A549 (cell line): Measurements from ENCODE around the gene FRMD6. TPM values are rescaled to one million over a fixed set of nuclear protein-coding genes. Genes with fewer than 3 reads are reported as not detected.

ENCODE experiments used
- ATAC-seq, 2 experiments: fragments of 200-7000 bp in 1 of 2; fragments of >200 bp in 1 of 2; cut with Nextera tagmentation in 1 of 2; cut with Tn5 transposase in 1 of 2; 3 replicates each; pipeline versions ENCODE4 v1.8.0 to v1.9.1; 2018 to 2020; ENCODE audit warnings: mild to moderate bottlenecking in 1 of 2, moderate library complexity in 1 of 2
- CTCF ChIA-PET: fragments of 300-600 bp; sonication (Branson Sonifier 250); formaldehyde crosslinking; extraction: SDS; loops from one replicate; lab custom pipeline; 2021; ENCODE audit warnings: antibody characterized with exemption, inconsistent platforms; lab: Yijun Ruan, JAX
- POLR2A ChIA-PET: fragments of 350-600 bp; formaldehyde crosslinking; extraction: SDS; loops from one replicate; lab custom pipeline; 2021; ENCODE audit warnings: antibody characterized with exemption, inconsistent platforms; lab: Yijun Ruan, JAX
- DNase-seq, 2 experiments: peaks; one replicate each; pipeline versions ENCODE4 v3.0.0 to v3.0.0-alpha.2; 2011 to 2016; ENCODE audit warnings: low read depth in 1 of 2, low spot score in 1 of 2
- FAIRE-seq: peaks from 2 replicates; lab custom pipeline; 2011; peaks lifted over from hg19 to GRCh38; lab: Jason Lieb, UNC
- H3K27ac ChIP-seq, 2 experiments: fragments of >200 bp; sonication (Bioruptor Twin); formaldehyde crosslinking; 3 replicates each; pipeline ENCODE4 v1.5.1; 2016 to 2017
- H3K4me1 ChIP-seq: fragments of >200 bp; sonication (Bioruptor Twin); formaldehyde crosslinking; 3 replicates; pipeline ENCODE4 v1.6.1; 2016
- H3K4me2 ChIP-seq: fragments of >200 bp; sonication (Bioruptor Twin); formaldehyde crosslinking; 3 replicates; pipeline ENCODE4 v1.6.1; 2016
- H3K4me3 ChIP-seq: fragments of >200 bp; sonication (Bioruptor Twin); formaldehyde crosslinking; 3 replicates; pipeline ENCODE4 v1.5.1; 2016
- H3K9me3 ChIP-seq: fragments of >200 bp; sonication (Bioruptor Twin); formaldehyde crosslinking; 3 replicates; pipeline ENCODE4 v1.6.1; 2016
- BCL3 ChIP-seq: fragments of >200 bp; sonication (Bioruptor Twin); formaldehyde crosslinking; IDR thresholded peaks from 3 replicates; pipeline ENCODE4 v1.6.1; 2016
- CBX2 ChIP-seq: fragments of 200-600 bp; sonication (generic); IDR thresholded peaks from 2 replicates; pipeline ENCODE4 v1.6.1; 2016; ENCODE audit warnings: low read depth, mild to moderate bottlenecking, borderline replicate concordance
- CEBPB ChIP-seq, 2 experiments: fragments of >200 bp in 1 of 2; sonication (Bioruptor Twin) in 1 of 2; formaldehyde crosslinking in 1 of 2; IDR thresholded peaks; 2 replicates each; pipeline ENCODE4 v1.6.1; 2012 to 2016
- CHD2 ChIP-seq: fragments of 150-350 bp; IDR thresholded peaks from 2 replicates; pipeline ENCODE4 v1.6.1; 2014; ENCODE audit warnings: low read length; ENCODE audit not compliant: partially characterized antibody
- CTCF ChIP-seq: fragments of >200 bp; sonication (Bioruptor Twin); formaldehyde crosslinking; IDR thresholded peaks from 3 replicates; pipeline ENCODE4 v1.5.1; 2016
- E2F6 ChIP-seq: IDR thresholded peaks from 2 replicates; pipeline ENCODE4 v1.6.1; 2012; ENCODE audit warnings: low read depth, borderline replicate concordance
- EHF ChIP-seq: fragments of 250-450 bp; sonication (Bioruptor Pico); IDR thresholded peaks from 2 replicates; pipeline ENCODE4 v1.5.0; 2020; ENCODE audit warnings: mild to moderate bottlenecking
- ESRRA ChIP-seq: fragments of 150-350 bp; IDR thresholded peaks from 2 replicates; pipeline ENCODE4 v1.6.1; 2014; ENCODE audit warnings: mild to moderate bottlenecking, low read length, borderline replicate concordance
- FOSB ChIP-seq: fragments of 250-450 bp; sonication (Bioruptor Pico); IDR thresholded peaks from 2 replicates; pipeline ENCODE4 v1.5.0; 2020; ENCODE audit warnings: mild to moderate bottlenecking, moderate library complexity
- FOSL2 ChIP-seq, 2 experiments: fragments of 450-650 bp in 1 of 2; fragments of >200 bp in 1 of 2; sonication (Bioruptor Twin) in 1 of 2; formaldehyde crosslinking; IDR thresholded peaks; 2 replicates each; pipeline versions ENCODE4 v1.5.0 to v1.6.1; 2016 to 2020; ENCODE audit warnings: mild to moderate bottlenecking in 1 of 2, moderate library complexity in 1 of 2
- HMGXB4 ChIP-seq: fragments of 250-450 bp; sonication (Bioruptor Pico); IDR thresholded peaks from 2 replicates; pipeline ENCODE4 v1.5.0; 2021; ENCODE audit warnings: mild to moderate bottlenecking, moderate library complexity, borderline replicate concordance
- HOXB5 ChIP-seq: fragments of 250-450 bp; sonication (Bioruptor Pico); IDR thresholded peaks from 2 replicates; pipeline ENCODE4 v1.5.0; 2020; ENCODE audit warnings: mild to moderate bottlenecking, moderate library complexity
- NFE2L2 ChIP-seq: fragments of 150-350 bp; conservative IDR thresholded peaks from 2 replicates; pipeline ENCODE4 v1.6.1; 2014; ENCODE audit warnings: low read length
- NR3C1 ChIP-seq: fragments of >200 bp; sonication (Bioruptor Twin); formaldehyde crosslinking; IDR thresholded peaks from 3 replicates; pipeline ENCODE4 v1.6.1; 2017
- POLR2A ChIP-seq: IDR thresholded peaks from 2 replicates; pipeline ENCODE4 v1.6.1; 2012; ENCODE audit warnings: mild to moderate bottlenecking, low read length
- RCOR1 ChIP-seq: fragments of 150-350 bp; IDR thresholded peaks from 2 replicates; pipeline ENCODE4 v1.6.1; 2014; ENCODE audit warnings: antibody characterized with exemption, low read length, low read depth
- SREBF2 ChIP-seq: fragments of 450-650 bp; IDR thresholded peaks from 2 replicates; pipeline ENCODE4 v1.6.1; 2014; ENCODE audit warnings: mild to moderate bottlenecking, moderate library complexity
- TFCP2L1 ChIP-seq: fragments of 250-450 bp; sonication (Bioruptor Pico); IDR thresholded peaks from 2 replicates; pipeline ENCODE4 v1.5.0; 2021; ENCODE audit warnings: mild to moderate bottlenecking
- WGBS: methylation state at CpG from one replicate; pipeline ENCODE4 v1.1.6; 2017; ENCODE audit errors: missing lambda C conversion rate; 5-methylcytosine and 5-hydroxymethylcytosine counted together
- polyA plus RNA-seq, 4 experiments: library from polyadenylated mRNA; depleted of rRNA in 3 of 4; stranded (reverse); fragments of >200 nt; fragmentation: RNase III in 1 of 4; extraction: RNeasy Plus Mini Kit Qiagen cat#74134 plus additional on column Dnase treatment in 1 of 4; gene quantifications; 2 replicates in 3 of 4; 3 replicates in 1 of 4; pipeline ENCODE4 v1.2.3, GENCODE V29; 2011 to 2017

FRMD6 gene
- polyA plus RNA-seq, 2 of the 4 experiments (the other 2 are of a cell fraction), result 18.8 to 23.1 TPM

- no peaks in the 10 kb centered on the region for H3K9me3 ChIP-seq
- no peak overlapping the region for H3K4me3 ChIP-seq
- ChIA-PET CTCF (interaction anchor here (0.9 kb wide), 1 partner anchor 48 kb away, joined by 5 read pairs; the partner anchor contains the start of gene FRMD6), POLR2A (no interaction called here)
- ATAC-seq (no peak), FAIRE-seq (no peak), DNase-seq (no peak)
- WGBS, result 83% methylated on average over 3 of the region's 3 CpGs
- TF ChIP-seq POLR2A, result no peak
- TF ChIP-seq E2F6, result no peak
- TF ChIP-seq NFE2L2, result no peak
- no peak for TF ChIP-seq HOXB5
- TF ChIP-seq FOSL2 (IDR thresholded peaks at IDR 0.05), result no peak
- TF ChIP-seq FOSL2 (CRISPR knock-in tag; IDR thresholded peaks at IDR 0.05), result no peak
- TF ChIP-seq ESRRA, result no peak
- TF ChIP-seq CBX2, result no peak
- TF ChIP-seq HMGXB4 (CRISPR knock-in tag), result no peak
- TF ChIP-seq CTCF, result no peak
- no peak for TF ChIP-seq CHD2
- no peak for TF ChIP-seq TFCP2L1 (CRISPR knock-in tag)
- H3K27ac ChIP-seq, result no peak overlapping the region
- H3K4me1 ChIP-seq, result no peaks in the 10 kb centered on the region
- no peak overlapping the region for H3K4me2 ChIP-seq
Observed at GRCh38 chr14:51603495-51603894, 48.2 kb upstream of the FRMD6 start.

GRCh38 chr14:51604073-51604472 is 47.6 kb upstream of the FRMD6 start:
- Histone ChIP-seq H3K4me2 (no peak overlapping the region), H3K4me3 (no peak overlapping the region), H3K27ac (no peak overlapping the region), H3K9me3 (no peaks in the 10 kb centered on the region), H3K4me1 (no peaks in the 10 kb centered on the region)
- WGBS, result 81% methylated on average over 4 of the region's 4 CpGs
- TF ChIP-seq CEBPB (IDR thresholded peaks at IDR 0.05), result peak in 1 of 2 experiments; percentile 44; a peak in 2 of 4 replicates
- TF ChIP-seq RCOR1, result no peak
- no peak for TF ChIP-seq ESRRA
- FAIRE-seq (no peak), ATAC-seq (no peak), DNase-seq (no peak)
- ChIA-PET CTCF (interaction anchor here (0.9 kb wide), 1 partner anchor 48 kb away, joined by 5 read pairs; the partner anchor contains the start of gene FRMD6), POLR2A (no interaction called here)

GRCh38 chr14:51605575-51605974 is 46.1 kb upstream of the FRMD6 start:
- Histone ChIP-seq H3K4me3 (no peak overlapping the region), H3K4me1 (peaks cover 8% of the 10 kb centered on the region; the same call in 1 of the 3 replicates), H3K27ac (no peak overlapping the region), H3K9me3 (no peaks in the 10 kb centered on the region)
- DNase-seq (no peak), ATAC-seq (no peak)
- ChIA-PET POLR2A (no interaction called here), CTCF (no interaction called here)
- WGBS, result 38% methylated on average over 2 of the region's 2 CpGs
- no peak for TF ChIP-seq EHF (CRISPR knock-in tag)
- no peak for TF ChIP-seq BCL3
- TF ChIP-seq CBX2, result no peak
- no peak for TF ChIP-seq RCOR1
- no peak for TF ChIP-seq TFCP2L1 (CRISPR knock-in tag)
- TF ChIP-seq FOSB (CRISPR knock-in tag), result no peak
- TF ChIP-seq SREBF2, result no peak
- TF ChIP-seq NR3C1, result no peak
- TF ChIP-seq, all 56 proteins: peak for 0
- no peak overlapping the region for H3K4me2 ChIP-seq
- FAIRE-seq, result no peak
